HG03045 (cell line): Measurements from ENCODE around the gene CMTM1.
"Not testable (repeated sequence)": the region's sequence is repeated elsewhere in the genome, so short reads cannot be mapped to it uniquely, and the experiment has no call there.

ENCODE experiments used
- ATAC-seq: cut with Tn5 transposase; IDR thresholded peaks from one replicate; pipeline ENCODE4 v1.9.1; 2021; ENCODE audit warnings: mild to moderate bottlenecking, moderate library complexity; ENCODE audit not compliant: unreplicated experiment

CMTM1 gene

DNA sequence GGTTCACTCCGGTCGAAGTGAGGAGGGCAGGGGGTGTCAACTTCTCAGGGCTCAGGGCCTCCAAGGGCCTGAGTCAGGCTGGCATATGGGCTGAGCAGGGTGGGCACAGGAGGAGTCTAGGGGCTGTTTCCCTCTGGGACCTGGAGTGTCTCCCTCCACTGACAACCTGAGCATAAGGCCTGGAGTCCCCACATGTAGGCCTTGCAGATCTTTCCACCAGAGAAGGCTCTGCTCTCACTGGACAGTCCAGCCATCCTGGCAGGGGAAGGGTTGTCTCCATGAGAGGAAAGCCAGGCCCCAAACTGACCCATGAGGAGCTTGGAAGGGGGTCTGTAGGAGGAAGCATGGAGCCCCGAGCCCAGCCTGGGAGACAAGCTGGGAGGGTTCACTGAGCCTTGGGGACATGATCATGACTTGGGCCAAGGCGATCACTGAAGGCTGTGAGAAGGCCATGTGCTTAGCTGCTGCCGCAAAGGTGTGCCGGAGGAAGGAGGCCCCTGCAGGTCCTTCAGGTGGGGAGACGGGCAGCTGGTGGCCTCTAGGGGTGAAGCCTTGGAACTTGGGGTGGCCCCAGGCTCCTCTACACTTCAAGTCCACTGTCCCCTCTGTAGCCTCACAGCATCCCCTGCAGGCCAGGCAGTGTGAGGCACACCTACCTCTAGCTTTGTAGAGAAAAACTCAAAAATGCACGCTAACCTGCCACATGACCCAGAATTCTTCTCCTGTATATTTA is 22.9 kb downstream of the CMTM1 start:
- ATAC-seq, result no peak

DNA sequence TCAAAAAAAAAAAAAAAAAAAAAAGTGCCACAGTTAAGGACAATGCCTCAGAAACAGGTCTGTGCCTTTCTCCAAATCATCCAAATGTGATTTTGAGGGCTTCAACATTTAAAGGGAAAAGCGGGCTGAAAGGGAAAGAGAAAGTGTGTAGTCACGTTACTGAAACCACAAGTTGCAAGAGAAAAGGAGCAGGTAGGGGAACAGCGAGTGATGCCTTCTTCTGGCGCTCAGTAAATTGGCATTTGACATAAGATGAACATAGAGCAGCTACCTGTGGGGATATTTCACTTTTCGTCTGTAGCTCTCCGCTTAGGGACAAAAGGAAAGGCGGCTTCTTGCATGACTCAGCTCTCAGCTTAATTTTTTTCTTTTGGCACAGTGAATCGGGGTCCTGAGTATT is 24.1 kb downstream of the CMTM1 start:
- ATAC-seq, result no peak

DNA sequence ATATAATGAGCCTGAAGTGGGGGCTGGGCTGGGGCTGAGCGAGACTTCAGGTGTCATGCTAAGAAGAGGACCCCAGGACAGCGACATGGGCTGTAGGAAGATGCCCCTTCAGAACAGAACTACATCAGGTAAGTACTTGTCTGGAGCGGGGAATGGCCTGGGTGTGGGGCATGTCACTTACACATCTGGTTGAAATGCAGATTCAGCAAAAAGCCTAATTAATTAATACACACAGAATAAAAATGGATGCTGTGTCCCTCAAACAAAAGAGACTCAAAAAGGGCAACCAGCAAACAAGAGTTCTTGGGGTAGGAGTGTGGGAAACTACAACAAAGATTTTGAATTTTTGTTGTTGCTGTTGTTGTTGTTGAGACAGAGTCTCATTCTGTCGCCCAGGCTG is 24.8 kb downstream of the CMTM1 start:
- ATAC-seq, result no peak

DNA sequence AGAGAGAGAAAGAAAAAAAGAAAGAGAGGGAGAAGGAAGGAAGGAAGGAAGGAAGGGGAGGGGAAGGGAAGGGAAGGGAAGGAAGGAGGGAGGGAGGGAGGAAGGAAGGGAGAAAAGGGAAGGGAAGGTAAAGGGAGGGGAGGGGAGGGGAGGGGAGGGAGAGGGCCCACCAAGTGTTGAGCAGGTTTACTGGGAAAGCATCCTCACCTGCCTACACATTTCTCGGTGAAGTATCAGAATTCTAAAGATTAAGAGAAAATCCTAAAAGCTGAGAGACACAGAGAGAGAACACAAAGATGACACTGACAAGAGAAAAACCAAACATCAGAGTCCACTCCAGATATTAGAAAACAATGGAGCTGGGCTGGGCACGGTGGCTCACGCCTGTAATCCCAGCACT is 26.0 kb downstream of the CMTM1 start:
- ATAC-seq, result no peak

DNA sequence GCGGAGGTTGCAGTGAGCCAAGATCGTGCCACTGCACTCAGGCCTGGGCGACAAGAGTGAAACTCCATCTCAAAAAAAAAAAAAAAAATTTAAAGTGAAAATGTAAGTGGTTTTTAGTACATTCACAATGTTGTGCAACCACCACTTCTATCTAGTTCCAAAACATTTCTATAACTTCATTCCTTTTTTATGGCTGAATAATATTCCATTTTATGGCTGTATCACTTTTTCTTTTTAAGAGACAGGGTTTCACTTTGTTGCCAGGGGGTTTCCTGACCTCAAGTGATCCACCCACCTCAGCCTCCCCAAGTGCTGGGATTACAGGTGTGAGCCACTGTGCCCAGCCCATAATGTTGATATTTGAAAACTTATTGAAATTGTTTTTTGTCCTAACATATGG is 26.6 kb downstream of the CMTM1 start:
- no peak for ATAC-seq

DNA sequence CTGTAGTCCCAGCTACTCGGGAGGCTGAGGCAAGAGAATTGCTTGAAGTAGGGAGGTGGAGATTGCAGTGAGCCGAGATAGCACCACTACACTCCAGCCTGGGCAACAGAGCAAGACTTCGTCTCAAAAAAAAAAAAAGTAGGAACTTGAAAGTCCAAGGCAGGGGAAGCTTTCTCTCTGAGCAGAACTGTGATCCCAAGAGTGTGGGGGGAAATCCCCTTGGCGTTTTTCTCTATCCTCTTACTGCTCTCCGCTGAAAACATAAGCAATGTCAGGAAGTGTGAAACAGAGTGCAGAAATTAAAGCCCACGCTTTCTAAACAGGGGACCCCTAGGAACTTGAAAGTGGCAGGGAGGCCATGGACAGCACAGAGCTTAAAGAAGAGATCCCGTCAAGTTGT is 28.5 kb downstream of the CMTM1 start:
- ATAC-seq, result no peak

DNA sequence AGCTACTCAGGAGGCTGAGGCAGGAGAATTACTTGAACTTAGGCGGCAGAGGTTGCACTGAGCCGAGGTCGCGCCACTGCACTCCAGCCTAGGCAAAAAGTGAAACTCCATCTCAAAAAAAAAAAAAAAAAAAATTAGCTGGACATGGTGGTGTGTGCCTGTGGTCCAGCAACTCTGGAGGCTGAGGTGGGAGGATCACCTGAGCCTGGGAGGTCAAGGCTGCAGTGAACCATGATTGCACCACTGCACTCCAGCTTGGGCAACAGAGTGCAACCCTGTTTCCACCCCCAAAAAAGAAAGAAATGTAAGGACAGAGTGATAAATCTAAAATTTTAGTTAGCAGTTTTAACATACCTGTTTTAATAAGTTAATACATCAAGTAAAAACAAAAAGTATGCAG is 30.3 kb downstream of the CMTM1 start:
- not testable (repeated sequence) for ATAC-seq

DNA sequence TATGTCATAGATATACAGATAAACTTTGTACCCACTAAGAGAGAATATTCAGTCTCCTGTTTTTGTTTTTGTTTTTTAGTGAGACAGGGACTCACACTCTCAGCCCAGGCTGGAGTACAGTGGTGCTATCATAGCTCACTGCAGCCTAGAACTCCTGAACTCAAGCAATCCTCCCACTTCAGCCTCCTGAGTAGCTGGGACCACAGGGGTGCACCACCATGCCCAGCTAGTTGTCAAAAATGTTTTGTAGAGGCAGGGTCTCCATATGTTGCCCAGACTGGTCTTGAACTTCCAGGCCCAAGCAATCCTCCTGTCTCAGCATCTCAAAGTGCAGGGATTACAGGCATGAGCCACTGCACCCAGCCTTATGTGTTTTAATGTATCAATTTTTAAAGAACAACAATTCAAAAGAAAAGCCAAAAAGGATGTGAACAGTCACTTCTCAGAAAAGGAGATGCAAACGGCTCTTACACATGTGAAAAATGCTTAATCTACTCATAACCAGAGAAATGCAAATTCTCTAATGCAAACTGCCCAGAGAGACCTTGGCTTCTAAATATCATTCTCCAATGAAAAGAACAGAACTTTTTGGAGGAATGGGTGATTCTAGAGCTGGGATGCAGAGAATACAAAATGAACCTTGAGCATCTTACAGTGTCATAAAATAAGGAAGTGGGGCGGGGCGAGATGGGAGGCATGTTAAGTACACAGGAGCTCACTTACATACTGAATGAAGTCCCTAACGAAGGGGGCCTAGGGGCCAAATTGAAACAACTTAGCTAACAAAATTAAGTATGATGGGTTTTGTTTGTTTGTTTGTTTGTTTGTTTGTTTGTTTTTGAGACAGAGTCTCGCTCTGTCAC is 31.0 kb downstream of the CMTM1 start:
- ATAC-seq, result no peak

DNA sequence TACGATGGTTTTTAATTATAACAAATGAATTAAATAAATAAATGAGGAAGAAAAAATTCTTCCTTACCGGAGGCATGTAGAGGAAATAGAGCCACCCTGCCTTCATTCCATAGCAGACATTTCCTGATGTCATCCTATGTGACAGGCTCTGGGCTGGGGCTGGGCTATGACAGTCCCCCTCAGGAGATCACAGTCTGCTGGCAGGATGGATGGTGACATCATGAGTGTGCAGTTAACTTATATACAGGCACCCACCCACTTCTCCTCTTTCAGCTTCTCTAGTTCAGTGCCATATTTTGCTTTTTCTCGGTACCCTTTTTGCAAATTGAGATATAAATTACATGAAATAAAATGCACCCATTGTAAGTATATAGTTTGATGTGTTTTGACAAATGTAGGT is 31.9 kb downstream of the CMTM1 start:
- ATAC-seq, result no peak

DNA sequence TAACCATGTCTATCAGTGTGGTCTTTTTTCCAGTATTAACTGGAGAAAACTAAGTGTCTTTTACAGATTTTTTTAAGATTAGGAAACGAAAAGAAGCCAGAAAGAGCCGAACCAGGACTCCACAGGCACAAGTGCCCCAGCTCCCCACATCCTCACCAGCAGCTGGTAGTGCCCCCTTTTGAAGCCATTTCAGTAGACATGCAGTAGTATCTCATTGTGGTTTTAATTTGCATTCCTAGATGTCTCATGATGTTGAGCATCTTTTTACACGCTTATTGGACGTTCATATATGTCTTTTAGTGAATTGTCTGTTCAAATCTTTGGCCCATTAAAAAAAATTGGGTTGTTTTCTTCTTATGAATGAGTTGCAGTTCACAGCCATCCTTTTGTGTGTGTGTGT is 33.5 kb downstream of the CMTM1 start:
- ATAC-seq, result no peak

DNA sequence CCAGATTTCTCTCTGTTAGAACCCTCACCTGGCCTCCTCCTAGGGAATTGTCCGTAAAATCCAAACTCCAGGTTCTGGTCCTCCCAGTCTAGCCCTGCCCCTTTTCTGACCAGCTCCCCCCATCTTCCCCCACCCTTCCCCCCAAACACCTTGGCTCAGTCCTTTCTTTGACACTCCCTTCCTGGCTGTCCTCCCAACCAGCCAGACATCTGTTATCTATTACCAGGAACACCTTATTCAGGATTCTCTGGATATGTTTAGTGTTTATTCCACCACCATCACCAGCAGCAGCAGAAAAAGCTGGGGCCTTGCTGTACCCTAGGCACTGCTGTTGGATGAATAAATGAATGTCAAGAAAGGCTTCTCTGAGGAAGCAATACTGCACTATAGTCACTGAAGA is 34.2 kb downstream of the CMTM1 start:
- ATAC-seq, result no peak

DNA sequence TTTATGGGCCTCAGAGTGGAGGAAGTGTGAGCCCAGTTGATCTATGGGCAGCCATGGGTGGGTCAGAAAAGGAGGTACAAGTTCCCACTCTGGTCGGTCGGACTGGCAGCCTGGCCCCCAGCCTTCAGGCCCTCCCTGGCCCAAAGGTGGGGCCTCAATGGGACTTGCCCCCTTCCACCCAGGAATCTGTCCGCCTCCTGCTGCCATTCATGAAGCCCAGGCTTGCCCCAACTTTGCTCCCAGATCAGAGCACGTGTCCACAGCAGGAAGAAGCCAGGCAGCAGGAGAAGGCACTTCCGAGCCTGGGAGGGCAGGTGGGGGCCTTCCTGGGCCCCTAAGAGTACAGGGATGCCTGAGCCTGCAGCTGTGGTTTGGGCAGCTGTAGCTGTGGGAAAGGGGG is 35.2 kb downstream of the CMTM1 start:
- no peak for ATAC-seq

DNA sequence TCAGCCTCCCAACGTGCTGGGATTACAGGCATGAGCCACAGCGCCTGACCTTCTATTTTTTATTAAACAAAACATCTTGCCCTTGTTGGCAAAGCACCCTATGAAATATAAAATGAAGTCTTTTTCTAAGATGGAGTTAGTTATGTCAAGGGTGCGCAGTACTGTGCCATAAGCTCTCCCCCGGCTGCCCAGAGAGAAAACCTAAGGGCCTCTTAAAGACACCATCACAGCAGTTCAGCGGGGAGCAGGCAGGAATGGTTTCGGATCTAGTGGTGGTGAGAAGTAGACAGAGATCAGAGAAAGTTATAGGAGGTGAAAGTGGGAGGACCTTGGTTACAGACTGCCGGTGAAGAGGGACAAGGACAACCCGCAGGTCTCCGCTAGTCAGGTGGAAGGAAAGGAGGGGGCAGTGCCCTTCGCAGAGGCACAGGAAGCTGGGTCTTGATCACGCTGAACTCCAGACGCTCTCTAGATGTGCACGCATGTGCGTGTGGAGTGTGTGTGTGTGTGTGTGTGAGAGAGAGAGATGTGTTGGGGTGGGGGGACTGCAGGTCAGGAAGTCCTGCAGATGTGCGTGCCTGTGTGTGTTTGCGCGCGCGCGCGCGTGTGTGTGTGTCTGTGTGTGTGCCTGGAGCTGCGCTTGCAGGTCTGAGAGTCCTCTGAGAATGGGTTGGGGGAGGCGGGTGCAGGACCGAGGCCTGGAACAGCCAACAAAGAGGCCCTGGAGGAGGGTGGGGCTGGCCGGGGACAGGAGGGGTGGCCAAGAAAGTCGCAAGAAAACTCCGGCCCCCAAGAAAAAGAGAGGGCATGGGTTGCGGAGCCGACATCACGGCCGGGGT is 37.5 kb downstream of the CMTM1 start:
- no peak for ATAC-seq

DNA sequence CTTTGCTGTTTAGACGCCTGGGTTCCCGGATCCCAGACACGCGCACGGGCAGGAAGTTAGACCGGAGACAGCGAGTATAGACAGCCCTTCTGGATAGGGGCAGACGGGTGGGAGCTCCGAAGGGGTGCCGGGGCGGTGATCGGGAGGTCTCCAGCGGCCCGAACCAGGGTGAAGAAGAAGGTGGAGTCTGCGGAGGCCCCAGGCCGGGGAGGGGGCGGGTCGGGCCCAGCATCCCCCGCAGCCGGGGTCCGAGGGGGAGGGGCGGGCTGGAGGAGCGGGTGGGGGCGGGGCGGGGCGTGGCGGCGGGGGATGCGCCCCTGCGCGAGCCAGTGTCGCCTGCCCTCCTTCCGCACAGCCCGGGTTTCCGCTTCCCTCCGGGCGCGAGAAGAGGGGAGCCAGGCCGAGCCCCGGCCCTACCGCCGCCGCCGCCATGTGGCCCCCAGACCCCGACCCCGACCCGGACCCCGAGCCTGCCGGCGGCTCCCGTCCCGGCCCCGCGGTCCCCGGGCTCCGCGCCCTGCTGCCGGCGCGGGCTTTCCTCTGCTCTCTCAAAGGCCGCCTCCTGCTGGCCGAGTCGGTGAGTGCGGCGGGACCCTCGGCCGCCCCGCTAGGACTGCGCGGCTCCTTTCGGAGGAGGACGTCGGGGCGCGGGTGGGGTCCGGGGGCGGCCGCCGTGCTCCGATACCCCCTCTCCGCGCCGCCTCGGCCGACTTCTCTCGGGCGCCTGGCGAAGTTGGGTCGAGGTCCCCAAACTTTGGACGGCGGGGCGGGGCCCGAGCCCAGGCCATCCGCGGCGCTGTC is 38.3 kb downstream of the CMTM1 start, which contains the start of gene CMTM3:
TSS of gene CMTM3 (plus strand) at position 329 of the 801 bp plus-strand sequence. CDS start at position 431, 102 bp downstream.
- ATAC-seq, result peak; percentile 64

DNA sequence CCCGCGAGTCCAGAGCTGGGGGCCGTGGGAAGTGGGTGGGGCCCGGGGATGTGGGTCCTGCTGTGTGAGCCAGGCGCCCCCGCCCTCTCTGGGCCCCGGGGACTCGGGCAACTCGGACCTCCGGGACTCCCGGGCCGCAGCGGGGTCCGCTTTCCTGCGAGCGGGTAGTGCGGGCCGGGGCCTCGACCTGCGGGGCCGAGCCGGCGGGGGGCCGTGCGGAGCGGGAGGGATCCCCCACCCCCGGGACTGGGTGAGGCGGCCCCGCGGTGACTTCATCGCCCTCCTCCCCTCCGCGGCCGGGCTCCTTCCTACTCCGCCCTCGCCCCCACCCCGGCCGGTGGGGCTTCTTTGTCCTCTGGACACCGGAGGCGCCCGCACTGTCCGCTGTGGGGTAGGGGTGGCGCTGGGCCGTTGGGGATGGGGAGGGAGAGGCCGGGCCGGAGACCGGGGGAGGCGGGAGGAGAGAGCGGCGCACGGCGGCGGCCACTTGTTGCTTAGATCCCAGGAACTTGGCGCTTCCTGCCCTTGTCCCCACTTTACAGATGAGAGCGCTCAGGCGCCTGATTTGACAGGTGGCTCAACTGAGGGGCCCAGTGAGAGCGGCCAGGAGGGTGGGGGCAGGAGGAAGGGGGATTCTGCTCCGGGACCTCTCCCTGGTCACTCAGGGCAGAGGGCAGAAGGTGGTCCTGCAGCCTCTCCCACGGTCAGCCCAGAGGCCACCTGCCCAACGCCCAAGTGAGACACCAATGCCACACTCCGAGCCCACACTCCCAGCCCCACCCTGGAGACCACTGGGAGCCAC is 39.1 kb downstream of the CMTM1 start:
- peak; percentile 14 for ATAC-seq

DNA sequence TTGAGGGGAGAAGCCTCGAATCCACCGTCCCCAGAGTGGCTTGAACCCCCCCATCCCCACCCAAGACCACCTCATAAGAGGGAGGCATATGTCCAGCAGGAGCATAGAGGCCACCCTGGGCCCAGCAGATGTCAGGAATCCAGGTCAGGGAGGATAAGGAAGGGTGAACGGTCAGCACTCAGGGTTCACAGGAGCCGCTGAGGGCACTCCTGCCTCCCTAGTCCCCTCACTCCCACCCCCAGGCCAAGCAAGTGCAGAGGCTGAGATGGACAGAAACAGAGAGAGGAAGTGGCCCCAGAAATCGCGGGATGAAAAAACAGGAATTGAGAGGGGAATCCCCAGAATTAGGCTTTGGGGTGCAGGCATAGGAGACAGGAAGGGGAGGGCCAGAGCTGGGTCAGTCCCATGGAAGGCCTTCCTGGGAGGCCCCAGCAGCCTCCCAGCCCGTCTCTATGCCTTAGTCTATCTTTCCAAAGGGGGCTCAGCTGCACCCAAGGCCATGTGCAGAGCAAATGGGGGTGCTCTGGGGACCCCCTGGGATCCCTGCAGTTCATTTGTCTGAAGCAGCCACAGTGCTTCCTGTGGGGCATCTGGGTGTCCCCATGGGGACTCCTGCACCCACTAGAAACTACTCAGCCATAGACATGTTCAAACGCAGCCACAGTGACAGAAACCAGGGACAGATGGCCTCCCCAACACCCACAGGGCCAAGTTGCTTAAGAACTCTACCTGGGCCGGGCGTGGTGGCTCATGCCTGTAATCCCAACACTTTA is 39.9 kb downstream of the CMTM1 start:
- ATAC-seq, result peak; percentile 37

DNA sequence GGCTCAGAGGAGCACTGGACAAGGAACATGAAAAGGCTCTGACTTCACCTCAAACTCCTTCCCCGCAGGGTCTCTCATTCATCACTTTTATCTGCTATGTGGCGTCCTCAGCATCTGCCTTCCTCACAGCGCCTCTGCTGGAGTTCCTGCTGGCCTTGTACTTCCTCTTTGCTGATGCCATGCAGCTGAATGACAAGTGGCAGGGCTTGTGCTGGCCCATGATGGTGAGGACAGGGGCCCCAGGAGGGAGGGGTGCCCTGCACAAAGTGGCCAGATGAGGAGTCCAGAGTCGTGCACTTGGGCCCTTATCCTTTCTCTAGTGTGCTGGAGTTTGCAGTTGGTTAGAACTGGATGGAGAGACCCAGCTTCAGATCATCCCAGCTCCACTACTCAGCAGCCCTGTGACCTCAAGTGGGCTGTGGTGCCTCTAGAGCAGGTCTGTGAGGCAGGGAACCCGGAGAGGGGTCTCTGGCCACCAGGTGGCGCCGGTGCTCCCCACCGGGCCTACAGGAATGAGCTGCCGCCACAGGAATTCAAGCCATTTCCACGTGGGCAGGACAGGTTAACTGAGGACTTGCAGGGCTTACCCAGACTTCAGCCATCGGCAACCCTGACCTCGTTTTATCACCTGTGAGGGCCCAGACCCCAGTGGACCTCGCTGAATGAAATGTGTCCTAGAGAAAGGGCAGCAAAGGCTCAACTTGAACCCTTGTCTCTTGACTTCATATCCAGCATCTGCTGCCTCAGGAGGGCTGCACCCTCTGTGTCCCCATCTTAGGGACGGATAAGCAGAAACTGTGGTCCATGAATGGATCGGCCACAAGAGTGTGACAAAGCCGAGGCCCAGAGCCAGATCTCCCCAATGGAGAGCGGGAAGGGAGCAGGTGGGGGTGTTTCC is 42.3 kb downstream of the CMTM1 start:
- no peak for ATAC-seq

DNA sequence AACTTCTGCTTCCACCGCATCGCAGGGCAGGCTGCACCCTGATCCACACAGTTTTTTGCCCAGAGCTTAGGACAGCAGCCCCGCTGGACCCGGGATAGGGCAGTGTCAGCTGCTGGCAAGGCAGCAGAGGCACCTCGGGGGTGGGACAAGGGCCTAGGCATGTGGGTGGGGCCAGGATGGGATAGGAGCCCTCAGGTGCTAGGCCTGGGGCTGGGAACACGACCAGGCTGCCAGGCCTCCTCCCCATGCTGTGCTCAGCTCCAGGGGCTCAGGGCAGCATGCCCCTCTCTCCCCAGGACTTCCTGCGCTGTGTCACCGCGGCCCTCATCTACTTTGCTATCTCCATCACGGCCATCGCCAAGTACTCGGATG is 42.9 kb downstream of the CMTM1 start:
- no peak for ATAC-seq
